Articular chondrocyte of knee joint (primary cell): ENCODE measurements around the gene ARL6IP6. TPM values are rescaled to one million over a fixed set of nuclear protein-coding genes. Genes with fewer than 3 reads are reported as not detected.

Experiments used
- total RNA-seq: library from RNA; depleted of rRNA; stranded (reverse); fragments of >200 nt; gene quantifications from 2 replicates; pipeline ENCODE4 v1.2.3, GENCODE V29; 2012

ARL6IP6 gene
- total RNA-seq, result 18.3 and 19.8 TPM in 2 replicates

DNA sequence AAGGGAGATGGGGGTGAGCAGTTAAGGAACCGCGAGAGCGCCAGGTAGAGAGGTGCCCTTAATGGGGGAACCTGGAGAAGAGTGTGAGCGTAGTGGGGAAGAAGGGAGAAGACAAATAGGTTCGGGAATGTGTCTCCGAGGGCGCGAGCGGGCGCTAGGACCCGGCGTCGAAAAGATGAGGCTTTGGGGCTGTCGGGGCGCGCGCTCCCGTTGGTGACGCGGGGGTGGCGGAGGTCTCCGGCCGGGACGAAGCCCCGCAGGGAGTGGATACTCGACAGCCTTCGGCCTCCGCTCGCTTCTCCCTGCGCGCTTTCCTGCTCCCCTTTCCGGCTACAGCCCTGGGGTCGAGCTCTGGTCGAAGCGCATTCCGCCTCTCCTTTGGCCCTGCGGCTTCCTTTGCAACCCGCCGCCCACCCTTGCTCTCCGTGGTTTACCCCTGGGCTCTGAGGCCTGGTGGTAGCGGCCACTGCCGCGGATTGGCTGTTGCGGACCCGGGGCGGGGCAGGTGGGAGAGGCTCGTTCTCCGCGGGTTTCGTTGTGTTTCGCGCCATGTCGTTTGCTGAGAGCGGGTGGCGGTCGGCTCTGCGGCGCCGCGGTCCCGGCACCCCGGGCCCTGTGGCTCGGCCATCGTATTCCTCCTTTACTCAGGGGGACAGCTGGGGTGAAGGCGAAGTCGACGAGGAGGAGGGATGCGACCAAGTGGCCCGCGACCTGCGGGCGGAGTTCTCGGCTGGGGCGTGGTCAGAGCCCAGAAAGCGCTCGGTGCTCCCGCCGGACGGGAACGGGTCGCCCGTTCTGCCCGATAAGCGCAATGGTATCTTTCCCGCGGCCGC lies at the start of gene ARL6IP6:
ARL6IP6 (plus strand) TSS at position 545 of the 833 bp plus-strand sequence; CDS start at position 550, 5 bp downstream.

DNA sequence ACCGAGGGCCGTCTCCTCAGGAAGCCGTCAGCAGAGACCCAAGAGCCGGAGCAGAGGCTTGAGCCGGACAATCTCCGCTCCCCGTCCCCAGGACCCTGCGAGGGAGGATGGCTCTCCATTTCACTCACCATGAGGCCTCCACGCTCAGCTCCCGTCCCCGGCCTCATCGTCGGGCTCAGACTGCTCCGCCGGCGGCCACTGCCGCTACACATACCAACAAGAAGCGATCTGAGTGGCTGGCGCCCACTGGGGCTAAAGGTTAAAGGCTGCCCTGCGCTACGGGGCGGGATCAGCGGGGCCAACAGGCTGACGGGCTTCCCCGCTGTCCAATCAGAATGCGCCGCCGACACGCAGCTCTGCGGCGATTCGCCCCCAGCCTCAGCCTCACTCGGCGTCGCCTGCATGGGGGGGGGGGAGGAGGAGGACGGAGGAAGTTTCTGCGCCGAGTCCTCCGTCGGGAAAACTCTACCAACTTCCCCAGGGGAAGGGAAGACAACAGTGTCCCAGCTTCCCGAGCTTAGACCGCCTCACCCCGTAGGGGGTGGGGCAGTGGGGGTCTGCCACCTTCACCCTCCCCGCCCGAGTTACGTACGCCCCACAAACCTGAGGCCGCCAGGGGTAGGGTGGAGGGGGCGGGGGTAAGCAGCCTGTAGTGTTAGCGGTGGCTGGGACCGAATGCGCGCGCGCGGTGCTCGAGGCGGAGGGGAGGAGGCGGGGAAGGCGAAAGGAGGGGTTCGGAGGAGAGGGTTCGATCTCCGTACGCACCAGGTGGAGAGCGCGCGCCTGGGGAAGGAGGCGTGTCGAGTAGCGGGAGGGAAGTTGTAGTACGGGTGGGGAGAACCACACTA lies 968 bp upstream of the ARL6IP6 start, which contains the start of gene PRPF40A:
PRPF40A (minus strand) TSS at position 234 of the 848 bp plus-strand sequence; CDS start at position 212, 22 bp downstream.

Other genes with a start within 250 kb of the ARL6IP6 start
- gene PRPF40A, start 1.2 kb upstream of the ARL6IP6 start, total RNA-seq, result 110 and 121 TPM in 2 replicates